Loucy (cell line): ENCODE measurements around the gene DNAL4.

ENCODE experiments used
- H2AFZ ChIP-seq: fragments of 200-600 bp; sonication (generic); 2 replicates; pipeline ENCODE4 v1.6.0; 2016; ENCODE audit warnings: antibody characterized with exemption, mild to moderate bottlenecking, low read length, moderate library complexity
- H3F3A ChIP-seq: fragments of 200-600 bp; 2 replicates; pipeline ENCODE4 v1.6.0; 2016; ENCODE audit warnings: antibody characterized with exemption, low read depth, mild to moderate bottlenecking
- H3K27me3 ChIP-seq: fragments of 200-600 bp; sonication (generic); 2 replicates; pipeline ENCODE4 v1.6.1; 2014; ENCODE audit warnings: low read length, mild to moderate bottlenecking; ENCODE audit not compliant: insufficient read depth, poor library complexity, severe bottlenecking
- H3K36me3 ChIP-seq: fragments of 200-600 bp; sonication (generic); 2 replicates; pipeline ENCODE4 v1.6.1; 2016; ENCODE audit warnings: low read length; ENCODE audit not compliant: insufficient read depth
- H3K4me1 ChIP-seq: fragments of 200-600 bp; sonication (generic); 2 replicates; pipeline ENCODE4 v1.5.1; 2014; ENCODE audit warnings: low read length, mild to moderate bottlenecking; ENCODE audit not compliant: insufficient read depth, poor library complexity, severe bottlenecking
- H3K4me2 ChIP-seq: fragments of 200-600 bp; sonication (generic); 2 replicates; pipeline ENCODE4 v1.6.0; 2014; ENCODE audit warnings: antibody characterized with exemption, low read length, low read depth, mild to moderate bottlenecking; ENCODE audit not compliant: poor library complexity, severe bottlenecking
- H3K4me3 ChIP-seq: fragments of 200-600 bp; sonication (generic); 2 replicates; pipeline ENCODE4 v1.5.1; 2014; ENCODE audit warnings: low read length, mild to moderate bottlenecking, mixed read lengths; ENCODE audit not compliant: poor library complexity, severe bottlenecking
- H3K79me2 ChIP-seq: fragments of 200-600 bp; sonication (generic); 2 replicates; pipeline ENCODE4 v1.6.1; 2014; ENCODE audit warnings: low read length; ENCODE audit not compliant: insufficient read depth
- H3K9ac ChIP-seq: fragments of 200-600 bp; sonication (generic); 2 replicates; pipeline ENCODE4 v1.6.0; 2014; ENCODE audit warnings: mild to moderate bottlenecking, low read depth, low read length, moderate library complexity; ENCODE audit not compliant: poor library complexity, severe bottlenecking
- H3K9me2 ChIP-seq: fragments of 200-600 bp; sonication (generic); replicated peaks from 2 replicates; pipeline ENCODE4 v1.6.1; 2016; ENCODE audit warnings: low read depth, low read length, mixed read lengths
- H3K9me3 ChIP-seq: fragments of 200-600 bp; sonication (generic); 2 replicates; pipeline ENCODE4 v1.6.1; 2014; ENCODE audit warnings: mild to moderate bottlenecking, antibody characterized with exemption, low read length, low read depth; ENCODE audit not compliant: insufficient read depth
- H4K20me1 ChIP-seq: fragments of 200-600 bp; sonication (generic); 2 replicates; pipeline ENCODE4 v1.6.0; 2014; ENCODE audit warnings: antibody characterized with exemption, low read length, mild to moderate bottlenecking; ENCODE audit not compliant: insufficient read depth, poor library complexity, severe bottlenecking
- CTCF ChIP-seq: fragments of 200-600 bp; sonication (generic); conservative IDR thresholded peaks from 2 replicates; pipeline ENCODE4 v1.5.1; 2014; ENCODE audit warnings: mild to moderate bottlenecking, antibody characterized with exemption, low read length
- EZH2phosphoT487 ChIP-seq: fragments of 200-600 bp; IDR thresholded peaks from 2 replicates; pipeline ENCODE4 v1.6.1; 2018; ENCODE audit warnings: antibody characterized with exemption, mild to moderate bottlenecking, moderate library complexity, borderline replicate concordance

The DNAL4 gene

GRCh38 chr22:38753948-38754750, 39.8 kb downstream of the DNAL4 start:
- peaks cover 88% of the 10 kb centered on the region for H3K79me2 ChIP-seq
- no peaks in the 10 kb centered on the region for H3F3A ChIP-seq
- peaks cover 51% of the 10 kb centered on the region for H3K4me1 ChIP-seq
- H4K20me1 ChIP-seq = peaks cover 36% of the 10 kb centered on the region
- H3K9me3 ChIP-seq = no peaks in the 10 kb centered on the region
- H3K9ac ChIP-seq = peak overlapping the region; percentile 92
- H3K36me3 ChIP-seq = peaks cover 25% of the 10 kb centered on the region; the same call in 1 of the 2 replicates
- no peaks in the 10 kb centered on the region for H3K9me2 ChIP-seq
- H2AFZ ChIP-seq = no peak overlapping the region
- H3K4me3 ChIP-seq = peak overlapping the region; percentile 95
- peak overlapping the region; percentile 97 for H3K4me2 ChIP-seq
- H3K27me3 ChIP-seq = no peaks in the 10 kb centered on the region
- TF ChIP-seq CTCF (no peak), EZH2phosphoT487 (no peak)

GRCh38 chr22:38751422-38752346, 42.3 kb downstream of the DNAL4 start:
- Histone ChIP-seq H3K9me3 (no peaks in the 10 kb centered on the region), H3K4me3 (peak overlapping the region; percentile 52), H3K36me3 (peaks cover 44% of the 10 kb centered on the region; the same call in 1 of the 2 replicates), H2AFZ (no peak overlapping the region), H3K79me2 (peaks cover 80% of the 10 kb centered on the region), H3K9me2 (no peaks in the 10 kb centered on the region), H3K27me3 (no peaks in the 10 kb centered on the region), H3K9ac (peak overlapping the region; percentile 22), H3K4me2 (peak overlapping the region; percentile 97), H3F3A (no peaks in the 10 kb centered on the region), H4K20me1 (peaks cover 37% of the 10 kb centered on the region), H3K4me1 (peaks cover 32% of the 10 kb centered on the region)
- no peak for TF ChIP-seq CTCF
- no peak for TF ChIP-seq EZH2phosphoT487

- peak overlapping the region; percentile 97 for H3K4me2 ChIP-seq
- H3K9me2 ChIP-seq = no peaks in the 10 kb centered on the region
- no peak overlapping the region for H2AFZ ChIP-seq
- peak overlapping the region; percentile 22 for H3K9ac ChIP-seq
- H4K20me1 ChIP-seq = peaks cover 37% of the 10 kb centered on the region
- no peaks in the 10 kb centered on the region for H3K9me3 ChIP-seq
- TF ChIP-seq EZH2phosphoT487 (no peak), CTCF (no peak)
- no peaks in the 10 kb centered on the region for H3F3A ChIP-seq
- H3K36me3 ChIP-seq = peaks cover 49% of the 10 kb centered on the region; the same call in 1 of the 2 replicates
- peaks cover 29% of the 10 kb centered on the region for H3K4me1 ChIP-seq
- peaks cover 74% of the 10 kb centered on the region for H3K79me2 ChIP-seq
- H3K4me3 ChIP-seq = peak overlapping the region; percentile 52
- no peaks in the 10 kb centered on the region for H3K27me3 ChIP-seq
Measured at GRCh38 chr22:38751066-38751421, 42.9 kb downstream of the DNAL4 start.
